ENCODE data around the gene IRS1.

IRS1 gene

GRCh38 chr2:226797989-226798421 lies 1.6 kb downstream of the IRS1 start:
- Histone ChIP-seq H3K4me2 (ENCODE audit: low read length) (peak overlapping the region; percentile 86; the same call in 1 of the 2 replicates), H2AFZ (ENCODE audit: low read depth, low read length) (no peak overlapping the region), H3K36me3 (replicated peaks; ENCODE audit: low read depth, low read length) (no peaks in the 10 kb centered on the region), H4K20me1 (ENCODE audit: insufficient read depth, low read length) (no peaks in the 10 kb centered on the region), H3K27me3 (ENCODE audit: low read depth, low read length) (no peaks in the 10 kb centered on the region), H3K79me2 (ENCODE audit: low read length) (no peaks in the 10 kb centered on the region), H3K9ac (ENCODE audit: low read length) (no peak overlapping the region), H3K4me3 (ENCODE audit: low read length) (no peak overlapping the region), H3K9me3 (ENCODE audit: insufficient read depth, low read length) (no peaks in the 10 kb centered on the region), H3K27ac (ENCODE audit: low read length) (no peak overlapping the region), H3K4me1 (ENCODE audit: low read length) (peaks cover 8% of the 10 kb centered on the region; the same call in 1 of the 2 replicates)
- TF ChIP-seq CTCF (IDR thresholded peaks at IDR 0.05; ENCODE audit: low read depth, low read length): no peak
- TF ChIP-seq EZH2phosphoT487 (IDR thresholded peaks at IDR 0.05; ENCODE audit: low read depth): no peak

- H3K36me3 ChIP-seq (replicated peaks; ENCODE audit: low read depth, low read length): no peaks in the 10 kb centered on the region
- H3K4me2 ChIP-seq (ENCODE audit: low read length): no peak overlapping the region
- H3K9me3 ChIP-seq (ENCODE audit: insufficient read depth, low read length): no peaks in the 10 kb centered on the region
- TF ChIP-seq CTCF (IDR thresholded peaks at IDR 0.05; ENCODE audit: low read depth, low read length) (no peak), EZH2phosphoT487 (IDR thresholded peaks at IDR 0.05; ENCODE audit: low read depth) (no peak)
- no peaks in the 10 kb centered on the region for H4K20me1 ChIP-seq (ENCODE audit: insufficient read depth, low read length)
- no peak overlapping the region for H3K9ac ChIP-seq (ENCODE audit: low read length)
- H3K27me3 ChIP-seq (ENCODE audit: low read depth, low read length): no peaks in the 10 kb centered on the region
- H2AFZ ChIP-seq (ENCODE audit: low read depth, low read length): no peak overlapping the region
- H3K27ac ChIP-seq (ENCODE audit: low read length): no peak overlapping the region
- H3K4me1 ChIP-seq (ENCODE audit: low read length): peaks cover 12% of the 10 kb centered on the region
- no peaks in the 10 kb centered on the region for H3K79me2 ChIP-seq (ENCODE audit: low read length)
- H3K4me3 ChIP-seq (ENCODE audit: low read length): no peak overlapping the region
Measured at GRCh38 chr2:226797289-226797988, 2.2 kb downstream of the IRS1 start.

- peaks cover 11% of the 10 kb centered on the region for H3K4me1 ChIP-seq (ENCODE audit: low read length)
- TF ChIP-seq CTCF (IDR thresholded peaks at IDR 0.05; ENCODE audit: low read depth, low read length) (peak; percentile 36), EZH2phosphoT487 (IDR thresholded peaks at IDR 0.05; ENCODE audit: low read depth) (no peak)
- no peak overlapping the region for H3K4me2 ChIP-seq (ENCODE audit: low read length)
- H3K27ac ChIP-seq (ENCODE audit: low read length): no peak overlapping the region
- no peak overlapping the region for H3K4me3 ChIP-seq (ENCODE audit: low read length)
- H3K9ac ChIP-seq (ENCODE audit: low read length): no peak overlapping the region
- no peaks in the 10 kb centered on the region for H3K79me2 ChIP-seq (ENCODE audit: low read length)
- H3K27me3 ChIP-seq (ENCODE audit: low read depth, low read length): no peaks in the 10 kb centered on the region
- H4K20me1 ChIP-seq (ENCODE audit: insufficient read depth, low read length): no peaks in the 10 kb centered on the region
- no peak overlapping the region for H2AFZ ChIP-seq (ENCODE audit: low read depth, low read length)
- H3K36me3 ChIP-seq (replicated peaks; ENCODE audit: low read depth, low read length): no peaks in the 10 kb centered on the region
- H3K9me3 ChIP-seq (ENCODE audit: insufficient read depth, low read length): no peaks in the 10 kb centered on the region
Measured at GRCh38 chr2:226796840-226797288, 2.8 kb downstream of the IRS1 start.

- Histone ChIP-seq H3K4me3 (ENCODE audit: low read length) (no peak overlapping the region), H3K9ac (ENCODE audit: low read length) (no peak overlapping the region), H3K36me3 (replicated peaks; ENCODE audit: low read depth, low read length) (no peaks in the 10 kb centered on the region), H2AFZ (ENCODE audit: low read depth, low read length) (no peak overlapping the region), H3K4me1 (ENCODE audit: low read length) (peaks cover 9% of the 10 kb centered on the region), H3K27me3 (ENCODE audit: low read depth, low read length) (no peaks in the 10 kb centered on the region), H3K79me2 (ENCODE audit: low read length) (no peaks in the 10 kb centered on the region), H3K9me3 (ENCODE audit: insufficient read depth, low read length) (no peaks in the 10 kb centered on the region), H3K4me2 (ENCODE audit: low read length) (no peak overlapping the region), H3K27ac (ENCODE audit: low read length) (no peak overlapping the region), H4K20me1 (ENCODE audit: insufficient read depth, low read length) (no peaks in the 10 kb centered on the region)
- no peak for TF ChIP-seq EZH2phosphoT487 (IDR thresholded peaks at IDR 0.05; ENCODE audit: low read depth)
- TF ChIP-seq CTCF (IDR thresholded peaks at IDR 0.05; ENCODE audit: low read depth, low read length): no peak
Measured at GRCh38 chr2:226796012-226796839, 3.4 kb downstream of the IRS1 start.
